Skeletal muscle tissue (tissue), 4 donors: Measurements from ENCODE around the gene NDUFS8. TPM values are rescaled to one million over a fixed set of nuclear protein-coding genes. Genes with fewer than 3 reads are reported as not detected.
A peak's percentile ranks its signal among the peaks of the same experiment; 100 is the strongest.

Experiments used
- H3K27ac ChIP-seq: one replicate; pipeline ENCODE4 v1.7.0; 2013; ENCODE audit warnings: mild to moderate bottlenecking, low read depth, low read length, inconsistent platforms
- H3K27me3 ChIP-seq, 3 donors: one replicate each; pipeline ENCODE4 v1.7.0; 2013; ENCODE audit warnings: low read length in 3 of 3; ENCODE audit not compliant: control insufficient read depth in 3 of 3, insufficient read depth in 3 of 3
- H3K36me3 ChIP-seq, 3 donors: one replicate each; pipeline ENCODE4 v1.7.0; 2013; ENCODE audit warnings: low read length in 3 of 3; ENCODE audit not compliant: control insufficient read depth in 3 of 3, insufficient read depth in 3 of 3
- H3K4me1 ChIP-seq, 3 donors: one replicate each; pipeline ENCODE4 v1.7.0; 2013; ENCODE audit warnings: low read length in 3 of 3, mild to moderate bottlenecking in 3 of 3; ENCODE audit not compliant: control insufficient read depth in 3 of 3, insufficient read depth in 3 of 3
- H3K4me3 ChIP-seq, 3 donors: one replicate each; pipeline ENCODE4 v1.7.0; 2013; ENCODE audit warnings: low read length in 3 of 3
- H3K9ac ChIP-seq, 3 donors: one replicate each; pipeline ENCODE4 v1.7.0; 2013; ENCODE audit warnings: low read length in 3 of 3, mild to moderate bottlenecking in 3 of 3, moderate library complexity in 2 of 3, low read depth in 1 of 3
- H3K9me3 ChIP-seq, 3 donors: one replicate each; pipeline ENCODE4 v1.7.0; 2013; ENCODE audit warnings: low read length in 3 of 3; ENCODE audit not compliant: control insufficient read depth in 3 of 3
- total RNA-seq: library from RNA; depleted of rRNA; stranded (reverse); fragments of >200 nt; gene quantifications from one replicate; pipeline ENCODE4 v1.2.3, GENCODE V29; 2014
- donor health status: Osteomylitis.

Gene NDUFS8
- total RNA-seq, 1 donor from 2014 or later, result 64.7 TPM

GRCh38 chr11:68036141-68036716 lies 5.7 kb downstream of the NDUFS8 start:
- Histone ChIP-seq H3K9me3 (no peaks in the 10 kb centered on the region), H3K9ac (peak overlapping the region in 2 of 3 donors; percentile 45 to 87), H3K36me3 (peaks cover 12 to 27% (median 26%) of the 10 kb centered on the region in 3 donors), H3K27ac (peak overlapping the region; percentile 79), H3K27me3 (no peaks in the 10 kb centered on the region), H3K4me3 (no peak overlapping the region), H3K4me1 (peaks cover 63 to 79% (median 68%) of the 10 kb centered on the region in 3 donors)

GRCh38 chr11:68036717-68037239 lies 6.3 kb downstream of the NDUFS8 start:
- Histone ChIP-seq H3K9me3 (no peaks in the 10 kb centered on the region), H3K9ac (peak overlapping the region in 2 of 3 donors; percentile 45 to 87), H3K4me1 (peaks cover 57 to 73% (median 62%) of the 10 kb centered on the region in 3 donors), H3K36me3 (peaks cover 12 to 26% (median 25%) of the 10 kb centered on the region in 3 donors), H3K27ac (peak overlapping the region; percentile 79), H3K4me3 (no peak overlapping the region), H3K27me3 (no peaks in the 10 kb centered on the region)

- Histone ChIP-seq H3K4me3 (peak overlapping the region in 2 of 3 donors; percentile 74 to 78), H3K9ac (peak overlapping the region; percentile 57 to 87 (median 69)), H3K27me3 (no peaks in the 10 kb centered on the region), H3K9me3 (no peaks in the 10 kb centered on the region), H3K36me3 (peaks cover 11 to 24% (median 17%) of the 10 kb centered on the region in 3 donors), H3K27ac (peak overlapping the region; percentile 79), H3K4me1 (peaks cover 49 to 65% (median 54%) of the 10 kb centered on the region in 3 donors)
These were observed 7.1 kb downstream of the NDUFS8 start for GRCh38 chr11:68037411-68038225.

GRCh38 chr11:68038226-68038717 lies 7.8 kb downstream of the NDUFS8 start:
- Histone ChIP-seq H3K36me3 (peaks cover 6 to 19% (median 17%) of the 10 kb centered on the region in 3 donors), H3K4me1 (peaks cover 43 to 58% (median 48%) of the 10 kb centered on the region in 3 donors), H3K9ac (peak overlapping the region; percentile 69 to 89 (median 87))

GRCh38 chr11:68038718-68039525 lies 8.4 kb downstream of the NDUFS8 start, which contains the start of gene TCIRG1:
TSS of gene TCIRG1 (plus strand) at chr11:68039025. CDS start at chr11:68041272, 2,247 bp downstream.
- H3K36me3 ChIP-seq, result peaks cover 5 to 14% (median 13%) of the 10 kb centered on the region in 3 donors
- H3K27ac ChIP-seq, result peak within 1 kb of the TSS; percentile 79
- H3K4me1 ChIP-seq, result peaks cover 37 to 52% (median 41%) of the 10 kb centered on the region in 3 donors
- no peaks in the 10 kb centered on the region for H3K9me3 ChIP-seq
- peak within 1 kb of the TSS; percentile 73 to 78 (median 74) for H3K4me3 ChIP-seq
- H3K9ac ChIP-seq, result peak within 1 kb of the TSS; percentile 69 to 89 (median 87)
- no peaks in the 10 kb centered on the region for H3K27me3 ChIP-seq

More at GRCh38 chr11:68038226-68038717, 7.8 kb downstream of the NDUFS8 start:
- Histone ChIP-seq H3K27ac (peak overlapping the region; percentile 79), H3K9me3 (no peaks in the 10 kb centered on the region), H3K4me3 (peak overlapping the region; percentile 73 to 78 (median 74)), H3K27me3 (no peaks in the 10 kb centered on the region)

- H3K27ac ChIP-seq, result peak overlapping the region; percentile 79
- H3K27me3 ChIP-seq, result no peaks in the 10 kb centered on the region
- peaks cover 0 to 11% (median 9%) of the 10 kb centered on the region in 3 donors for H3K36me3 ChIP-seq
- peak overlapping the region; percentile 68 to 87 (median 69) for H3K9ac ChIP-seq
- H3K4me3 ChIP-seq, result peak overlapping the region; percentile 73 to 78 (median 74)
- H3K4me1 ChIP-seq, result peaks cover 33 to 48% (median 37%) of the 10 kb centered on the region in 3 donors
- H3K9me3 ChIP-seq, result no peaks in the 10 kb centered on the region
These were observed 9.1 kb downstream of the NDUFS8 start for GRCh38 chr11:68039526-68040086.

GRCh38 chr11:68040101-68040956 lies 9.8 kb downstream of the NDUFS8 start:
- Histone ChIP-seq H3K4me1 (peaks cover 33 to 48% (median 37%) of the 10 kb centered on the region in 3 donors), H3K4me3 (peak overlapping the region; percentile 69 to 74 (median 73)), H3K9ac (peak overlapping the region; percentile 60 to 87 (median 61)), H3K27ac (peak overlapping the region; percentile 79), H3K9me3 (no peaks in the 10 kb centered on the region), H3K27me3 (no peaks in the 10 kb centered on the region), H3K36me3 (peaks cover 0 to 7% (median 6%) of the 10 kb centered on the region in 3 donors)

GRCh38 chr11:68040957-68041591 lies 10.6 kb downstream of the NDUFS8 start:
- H3K36me3 ChIP-seq, result peaks cover 0 to 4% (median 3%) of the 10 kb centered on the region in 3 donors
- no peaks in the 10 kb centered on the region for H3K9me3 ChIP-seq
- peak overlapping the region in 2 of 3 donors; percentile 69 to 74 for H3K4me3 ChIP-seq
- H3K27ac ChIP-seq, result peak overlapping the region; percentile 79
- H3K4me1 ChIP-seq, result peaks cover 33 to 46% (median 37%) of the 10 kb centered on the region in 3 donors
- peak overlapping the region in 2 of 3 donors; percentile 60 to 87 for H3K9ac ChIP-seq
- no peaks in the 10 kb centered on the region for H3K27me3 ChIP-seq
